Smooth muscle cell (in vitro differentiated cells): ENCODE results near the gene YIF1B. TPM values are rescaled to one million over a fixed set of nuclear protein-coding genes. Genes with fewer than 3 reads are reported as not detected.

Experiments
- DNase-seq: peaks from one replicate; lab custom pipeline; 2025; ENCODE audit not compliant: unreplicated experiment; lab: John Stamatoyannopoulos, UW
- H2AFZ ChIP-seq: fragments of 200-600 bp; sonication (generic); 2 replicates; pipeline ENCODE4 v1.6.0; 2016; ENCODE audit warnings: antibody characterized with exemption, low read depth, mild to moderate bottlenecking
- H3F3A ChIP-seq: fragments of 200-600 bp; sonication (generic); 2 replicates; pipeline ENCODE4 v1.6.0; 2017; ENCODE audit warnings: antibody characterized with exemption, low read depth
- H3K27ac ChIP-seq: fragments of 200-600 bp; sonication (generic); 2 replicates; pipeline ENCODE4 v1.5.1; 2016; ENCODE audit warnings: low read depth, mild to moderate bottlenecking
- H3K27me3 ChIP-seq: fragments of 200-600 bp; sonication (generic); 2 replicates; pipeline ENCODE4 v1.6.1; 2016; ENCODE audit warnings: low read depth, mild to moderate bottlenecking
- H3K36me3 ChIP-seq: fragments of 200-600 bp; sonication (generic); 2 replicates; pipeline ENCODE4 v1.5.1; 2016; ENCODE audit warnings: low read depth
- H3K4me1 ChIP-seq: fragments of 200-600 bp; sonication (generic); 2 replicates; pipeline ENCODE4 v1.5.1; 2016; ENCODE audit warnings: low read depth
- H3K4me2 ChIP-seq: fragments of 200-600 bp; sonication (generic); 2 replicates; pipeline ENCODE4 v1.6.0; 2016; ENCODE audit warnings: mild to moderate bottlenecking
- H3K4me3 ChIP-seq: fragments of 200-600 bp; sonication (generic); 2 replicates; pipeline ENCODE4 v1.5.1; 2016; ENCODE audit warnings: mild to moderate bottlenecking
- H3K79me2 ChIP-seq: fragments of 200-600 bp; sonication (generic); 2 replicates; pipeline ENCODE4 v1.6.0; 2016; ENCODE audit warnings: low read depth, mild to moderate bottlenecking
- H3K9ac ChIP-seq: fragments of 200-600 bp; sonication (generic); 2 replicates; pipeline ENCODE4 v1.6.0; 2016; ENCODE audit warnings: low read depth
- H3K9me3 ChIP-seq: fragments of 200-600 bp; sonication (generic); replicated peaks from 2 replicates; pipeline ENCODE4 v1.5.1; 2016; ENCODE audit warnings: low read depth
- H4K20me1 ChIP-seq: fragments of 200-600 bp; sonication (generic); 2 replicates; pipeline ENCODE4 v1.6.0; 2016; ENCODE audit warnings: low read depth
- CTCF ChIP-seq: fragments of 200-600 bp; sonication (generic); IDR thresholded peaks from 2 replicates; pipeline ENCODE4 v1.5.1; 2017; ENCODE audit warnings: borderline replicate concordance, mild to moderate bottlenecking, antibody characterized with exemption; ENCODE audit not compliant: insufficient read depth, poor library complexity, severe bottlenecking
- WGBS: methylation state at CpG from one replicate; pipeline ENCODE4 v1.1.7; 2016; ENCODE audit warnings: low lambda C conversion rate; 5-methylcytosine and 5-hydroxymethylcytosine counted together
- polyA plus RNA-seq: library from polyadenylated mRNA; unstranded; fragments of >200 nt; fragmentation: Nextera tagmentation; extraction: Ambion mirVana; gene quantifications from 2 replicates; pipeline ENCODE4 v1.2.1, GENCODE V29; 2016
- total RNA-seq: library from RNA; depleted of rRNA; stranded (reverse); fragments of >200 nt; gene quantifications from 2 replicates; pipeline ENCODE4 v1.2.3, GENCODE V29; 2014

Gene YIF1B
- total and polyA plus RNA-seq, 2 experiments from 2014 or later = 80.1 to 216 TPM

- no peaks in the 10 kb centered on the region for H3K9me3 ChIP-seq
- H3K36me3 ChIP-seq = no peaks in the 10 kb centered on the region
- no peaks in the 10 kb centered on the region for H3K27me3 ChIP-seq
- H4K20me1 ChIP-seq = peaks cover 61% of the 10 kb centered on the region
- H3K9ac ChIP-seq = no peak overlapping the region
- no peak overlapping the region for H2AFZ ChIP-seq
- no peak overlapping the region for H3K4me2 ChIP-seq
- H3K79me2 ChIP-seq = peaks cover 49% of the 10 kb centered on the region
- peaks cover 34% of the 10 kb centered on the region for H3K4me1 ChIP-seq
- no peak for DNase-seq
- H3F3A ChIP-seq = peaks cover 24% of the 10 kb centered on the region
- no peak for TF ChIP-seq CTCF
- 74% methylated on average over 8 of the region's 8 CpGs for WGBS
- H3K4me3 ChIP-seq = no peak overlapping the region
- no peak overlapping the region for H3K27ac ChIP-seq
Observed at GRCh38 chr19:38268539-38268938, 47.2 kb downstream of the YIF1B start.

GRCh38 chr19:38267761-38268483 is 47.8 kb downstream of the YIF1B start:
- no peak for DNase-seq
- no peak for TF ChIP-seq CTCF
- Histone ChIP-seq H4K20me1 (peaks cover 55% of the 10 kb centered on the region), H3K9me3 (no peaks in the 10 kb centered on the region), H3K9ac (no peak overlapping the region), H3K79me2 (peaks cover 43% of the 10 kb centered on the region), H3K4me3 (peak overlapping the region; percentile 70), H3K36me3 (no peaks in the 10 kb centered on the region), H3K4me2 (peak overlapping the region; percentile 91), H3F3A (peaks cover 24% of the 10 kb centered on the region), H3K27ac (no peak overlapping the region), H3K4me1 (peaks cover 35% of the 10 kb centered on the region), H3K27me3 (no peaks in the 10 kb centered on the region), H2AFZ (no peak overlapping the region)
- WGBS = 66% methylated on average over 12 of the region's 12 CpGs

- Histone ChIP-seq H3F3A (peaks cover 24% of the 10 kb centered on the region), H3K4me3 (peak overlapping the region; percentile 70), H3K4me2 (peak overlapping the region; percentile 91), H4K20me1 (peaks cover 48% of the 10 kb centered on the region), H3K9ac (no peak overlapping the region), H3K79me2 (peaks cover 34% of the 10 kb centered on the region), H2AFZ (no peak overlapping the region), H3K36me3 (no peaks in the 10 kb centered on the region), H3K4me1 (peaks cover 35% of the 10 kb centered on the region), H3K9me3 (no peaks in the 10 kb centered on the region), H3K27ac (peak overlapping the region; percentile 55), H3K27me3 (no peaks in the 10 kb centered on the region)
- no peak for DNase-seq
- TF ChIP-seq CTCF = no peak
- 38% methylated on average over 12 of the region's 12 CpGs for WGBS
Observed at GRCh38 chr19:38266981-38267597, 48.7 kb downstream of the YIF1B start.
